HepG2 (cell line): ENCODE measurements around the gene GPR107.

Experiments
- ATF1 ChIP-seq: IDR thresholded peaks from 2 replicates; pipeline ENCODE4 v1.6.1; 2016; ENCODE audit warnings: mild to moderate bottlenecking, control low read depth
- CBX5 ChIP-seq: sonication (generic); formaldehyde crosslinking; IDR thresholded peaks from 2 replicates; pipeline ENCODE4 v1.4.0; 2020; ENCODE audit warnings: missing genetic modification reagents, borderline replicate concordance
- CEBPB ChIP-seq: IDR thresholded peaks from 2 replicates; pipeline ENCODE4 v1.6.1; 2011; ENCODE audit warnings: low read depth, low read length, improper control_type of control experiment, borderline replicate concordance
- CTCF ChIP-seq: sonication (generic); formaldehyde crosslinking; IDR thresholded peaks from 2 replicates; pipeline ENCODE4 v1.5.0; 2020; ENCODE audit warnings: mild to moderate bottlenecking, missing genetic modification reagents, moderate library complexity
- HCFC1 ChIP-seq: fragments of 150-350 bp; IDR thresholded peaks from 2 replicates; pipeline ENCODE4 v1.6.1; 2014; ENCODE audit warnings: low read depth, low read length
- MYC ChIP-seq: sonication (generic); formaldehyde crosslinking; IDR thresholded peaks from 2 replicates; pipeline ENCODE4 v1.9.0; 2021; ENCODE audit warnings: missing genetic modification reagents, borderline replicate concordance
- POLR2G ChIP-seq: fragments of 200-400 bp; formaldehyde crosslinking; IDR thresholded peaks from 2 replicates; pipeline ENCODE4 v1.6.1; 2018; ENCODE audit warnings: mild to moderate bottlenecking, low read depth, low read length, moderate library complexity
- RAD21 ChIP-seq: fragments of 450-650 bp; formaldehyde crosslinking; IDR thresholded peaks from 2 replicates; pipeline ENCODE4 v1.5.0; 2020; ENCODE audit warnings: mild to moderate bottlenecking
- SIN3A ChIP-seq: IDR thresholded peaks from 2 replicates; pipeline ENCODE4 v1.6.1; 2011; ENCODE audit warnings: low read depth, mild to moderate bottlenecking, control low read depth, low read length, borderline replicate concordance
- SRSF9 ChIP-seq: fragments of 200-400 bp; formaldehyde crosslinking; IDR thresholded peaks from 2 replicates; pipeline ENCODE4 v1.6.1; 2018; ENCODE audit warnings: borderline replicate concordance, mild to moderate bottlenecking, low read depth, low read length; ENCODE audit not compliant: insufficient read depth, poor library complexity, severe bottlenecking
- ZNF232 ChIP-seq: sonication (generic); formaldehyde crosslinking; IDR thresholded peaks from 2 replicates; pipeline ENCODE4 v1.4.0; 2020; ENCODE audit warnings: missing genetic modification reagents, borderline replicate concordance
- ZNF746 ChIP-seq: sonication (generic); formaldehyde crosslinking; IDR thresholded peaks from 2 replicates; pipeline ENCODE4 v1.8.0; 2022; ENCODE audit warnings: mild to moderate bottlenecking, missing genetic modification reagents
- TF ChIP-seq, protein P1 (sequence below): sonication (generic); formaldehyde crosslinking; IDR thresholded peaks from 2 replicates; pipeline ENCODE4 v1.8.0; 2022; ENCODE audit warnings: missing genetic modification reagents, mild to moderate bottlenecking, borderline replicate concordance
- TF ChIP-seq, protein P2 (sequence below): sonication (generic); formaldehyde crosslinking; IDR thresholded peaks from 2 replicates; pipeline ENCODE4 v1.5.0; 2020; ENCODE audit warnings: mild to moderate bottlenecking, missing genetic modification reagents, borderline replicate concordance

GRCh38 chr9:130154816-130155215, 101.1 kb downstream of the GPR107 start:
- TF ChIP-seq POLR2G (no peak), HCFC1 (no peak), CTCF (CRISPR knock-in tag) (no peak), SIN3A (no peak), RAD21 (CRISPR knock-in tag) (no peak), CBX5 (CRISPR knock-in tag) (no peak), CEBPB (no peak), ZNF746 (CRISPR knock-in tag) (no peak), ZNF232 (CRISPR knock-in tag) (no peak), SRSF9 (no peak), MYC (CRISPR knock-in tag) (no peak), ATF1 (CRISPR knock-in tag) (no peak)
- TF ChIP-seq, protein P1, sequence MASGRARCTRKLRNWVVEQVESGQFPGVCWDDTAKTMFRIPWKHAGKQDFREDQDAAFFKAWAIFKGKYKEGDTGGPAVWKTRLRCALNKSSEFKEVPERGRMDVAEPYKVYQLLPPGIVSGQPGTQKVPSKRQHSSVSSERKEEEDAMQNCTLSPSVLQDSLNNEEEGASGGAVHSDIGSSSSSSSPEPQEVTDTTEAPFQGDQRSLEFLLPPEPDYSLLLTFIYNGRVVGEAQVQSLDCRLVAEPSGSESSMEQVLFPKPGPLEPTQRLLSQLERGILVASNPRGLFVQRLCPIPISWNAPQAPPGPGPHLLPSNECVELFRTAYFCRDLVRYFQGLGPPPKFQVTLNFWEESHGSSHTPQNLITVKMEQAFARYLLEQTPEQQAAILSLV: no peak
- TF ChIP-seq, protein P2, sequence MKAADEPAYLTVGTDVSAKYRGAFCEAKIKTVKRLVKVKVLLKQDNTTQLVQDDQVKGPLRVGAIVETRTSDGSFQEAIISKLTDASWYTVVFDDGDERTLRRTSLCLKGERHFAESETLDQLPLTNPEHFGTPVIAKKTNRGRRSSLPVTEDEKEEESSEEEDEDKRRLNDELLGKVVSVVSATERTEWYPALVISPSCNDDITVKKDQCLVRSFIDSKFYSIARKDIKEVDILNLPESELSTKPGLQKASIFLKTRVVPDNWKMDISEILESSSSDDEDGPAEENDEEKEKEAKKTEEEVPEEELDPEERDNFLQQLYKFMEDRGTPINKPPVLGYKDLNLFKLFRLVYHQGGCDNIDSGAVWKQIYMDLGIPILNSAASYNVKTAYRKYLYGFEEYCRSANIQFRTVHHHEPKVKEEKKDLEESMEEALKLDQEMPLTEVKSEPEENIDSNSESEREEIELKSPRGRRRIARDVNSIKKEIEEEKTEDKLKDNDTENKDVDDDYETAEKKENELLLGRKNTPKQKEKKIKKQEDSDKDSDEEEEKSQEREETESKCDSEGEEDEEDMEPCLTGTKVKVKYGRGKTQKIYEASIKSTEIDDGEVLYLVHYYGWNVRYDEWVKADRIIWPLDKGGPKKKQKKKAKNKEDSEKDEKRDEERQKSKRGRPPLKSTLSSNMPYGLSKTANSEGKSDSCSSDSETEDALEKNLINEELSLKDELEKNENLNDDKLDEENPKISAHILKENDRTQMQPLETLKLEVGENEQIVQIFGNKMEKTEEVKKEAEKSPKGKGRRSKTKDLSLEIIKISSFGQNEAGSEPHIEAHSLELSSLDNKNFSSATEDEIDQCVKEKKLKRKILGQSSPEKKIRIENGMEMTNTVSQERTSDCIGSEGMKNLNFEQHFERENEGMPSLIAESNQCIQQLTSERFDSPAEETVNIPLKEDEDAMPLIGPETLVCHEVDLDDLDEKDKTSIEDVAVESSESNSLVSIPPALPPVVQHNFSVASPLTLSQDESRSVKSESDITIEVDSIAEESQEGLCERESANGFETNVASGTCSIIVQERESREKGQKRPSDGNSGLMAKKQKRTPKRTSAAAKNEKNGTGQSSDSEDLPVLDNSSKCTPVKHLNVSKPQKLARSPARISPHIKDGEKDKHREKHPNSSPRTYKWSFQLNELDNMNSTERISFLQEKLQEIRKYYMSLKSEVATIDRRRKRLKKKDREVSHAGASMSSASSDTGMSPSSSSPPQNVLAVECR (CRISPR knock-in tag): no peak
